ENCODE results near the gene LPAR5. TPM values are rescaled to one million over a fixed set of nuclear protein-coding genes. Genes with fewer than 3 reads are reported as not detected.

LPAR5 gene
- total RNA-seq, 1 experiment from 2014 or later: not detected

DNA sequence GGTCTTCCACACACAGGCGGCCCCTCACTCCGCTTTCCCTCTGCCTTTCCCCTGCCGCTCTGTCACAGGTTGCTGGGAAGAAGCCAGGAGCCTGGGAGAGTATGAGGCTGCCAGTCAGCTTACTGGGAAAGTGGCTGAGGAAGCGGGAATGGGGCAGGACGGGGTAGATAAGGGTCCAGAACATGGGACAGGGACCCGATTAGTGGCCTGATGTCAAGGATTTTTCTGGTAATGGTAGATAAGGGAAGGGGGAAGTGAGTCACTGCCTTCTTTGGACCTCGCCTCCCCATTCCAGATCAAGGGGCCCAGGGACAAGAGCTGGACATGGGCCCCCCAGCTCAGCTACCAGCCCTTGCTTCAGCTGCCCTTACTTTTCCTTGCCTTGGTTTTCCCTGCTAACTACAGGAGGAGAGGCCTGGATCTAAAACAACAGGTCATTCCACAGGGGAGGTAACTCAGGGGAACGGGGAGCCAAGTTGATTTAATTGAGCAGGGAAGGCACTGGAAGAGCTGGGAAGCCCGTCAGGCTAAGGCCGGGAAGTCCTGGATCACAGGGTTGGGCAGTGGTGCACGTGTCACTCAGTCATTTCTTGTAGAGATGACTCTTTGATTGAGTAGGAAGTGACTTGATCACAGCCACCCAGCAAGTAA lies 3.5 kb upstream of the LPAR5 start:
- no peak for DNase-seq (ENCODE audit: low read depth)

DNA sequence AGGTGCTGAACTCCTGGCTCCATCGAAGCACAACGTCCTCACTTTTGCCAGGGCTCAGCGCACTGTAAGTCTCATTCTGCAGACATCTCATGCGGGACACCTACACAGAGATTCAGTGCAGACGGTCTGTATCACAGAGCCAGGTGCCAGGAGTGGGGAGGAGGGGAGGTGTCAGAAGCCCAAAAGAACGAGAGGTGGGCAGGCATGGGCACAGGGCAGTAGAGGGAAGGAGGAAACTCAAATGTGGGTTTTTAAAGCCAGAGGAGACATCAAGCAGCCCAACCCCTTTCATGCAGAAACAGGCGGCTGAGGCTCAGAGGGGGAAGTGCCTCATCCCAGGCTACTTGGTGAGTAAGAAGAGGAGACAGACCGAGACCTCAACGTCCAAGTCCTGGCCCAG lies 2.5 kb upstream of the LPAR5 start:
- no peak for DNase-seq (ENCODE audit: low read depth)

DNA sequence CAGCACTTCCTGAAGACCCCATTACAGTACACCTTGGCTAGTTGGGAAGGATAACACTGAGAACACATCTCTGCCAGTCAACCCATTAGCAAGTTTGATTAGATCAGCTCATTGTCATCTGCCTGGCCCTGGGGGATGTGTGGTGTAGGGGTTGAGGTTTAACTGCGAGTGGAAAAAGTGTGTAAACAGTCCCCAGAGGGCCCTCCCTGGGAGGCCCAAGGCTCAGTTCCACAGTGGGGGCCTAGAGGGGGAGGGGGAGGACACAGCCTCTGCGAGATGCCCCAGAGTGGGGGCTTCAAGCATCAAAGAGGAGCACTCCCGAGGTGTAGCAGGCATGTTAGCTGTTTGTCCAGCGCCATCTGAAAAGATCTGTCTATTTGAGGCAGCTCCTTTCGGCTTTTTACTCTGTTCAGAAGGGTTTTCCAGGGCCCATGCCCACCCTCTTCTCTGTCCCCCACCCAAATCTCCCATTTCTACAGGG lies 344 bp downstream of the LPAR5 start:
- no peak for DNase-seq (ENCODE audit: low read depth)

DNA sequence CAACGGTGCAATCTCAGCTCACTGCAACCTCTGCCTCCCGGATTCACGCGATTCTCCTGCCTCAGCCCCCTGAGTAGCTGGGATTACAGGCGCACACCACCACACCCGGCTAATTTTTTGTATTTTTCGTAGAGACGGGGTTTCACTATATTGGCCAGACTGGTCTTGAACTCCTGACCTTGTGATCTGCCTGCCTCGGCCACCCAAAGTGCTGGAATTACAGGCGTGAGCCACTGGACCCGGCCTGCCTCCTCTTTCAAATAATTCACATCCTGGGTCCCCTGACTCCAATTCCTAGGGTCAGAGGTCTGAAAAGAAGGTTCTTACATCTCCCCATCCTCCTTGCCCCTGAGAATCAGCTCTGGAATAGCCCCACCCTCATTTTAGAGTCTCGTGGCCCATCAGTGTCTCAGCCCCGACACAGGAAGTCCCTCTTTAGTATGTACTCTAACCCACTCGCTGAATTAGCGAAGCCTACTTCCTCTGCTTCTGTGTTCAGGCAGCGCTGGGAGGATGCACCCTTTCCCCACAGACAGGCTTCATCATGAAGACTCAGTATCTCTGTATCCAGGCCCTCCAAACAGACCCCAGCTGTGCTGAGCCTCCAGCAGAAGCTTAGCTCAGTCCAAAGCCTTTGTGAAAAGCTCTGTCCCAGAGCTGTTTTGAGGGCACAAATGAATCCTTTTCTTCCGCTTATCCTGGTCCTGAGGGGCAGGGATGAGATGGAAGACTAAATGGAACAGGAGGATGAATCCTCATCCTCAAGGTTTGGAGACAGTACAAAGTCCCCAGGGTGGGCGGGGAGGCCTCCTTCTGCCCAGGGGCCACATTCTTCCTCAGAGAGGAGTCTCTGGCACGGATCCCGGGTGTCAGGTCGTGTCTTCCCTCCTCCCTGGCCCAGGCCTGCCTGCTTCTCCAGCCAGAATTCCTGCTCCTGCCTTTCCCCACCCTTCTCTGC lies 3.5 kb downstream of the LPAR5 start:
- DNase-seq (ENCODE audit: low read depth): no peak

DNA sequence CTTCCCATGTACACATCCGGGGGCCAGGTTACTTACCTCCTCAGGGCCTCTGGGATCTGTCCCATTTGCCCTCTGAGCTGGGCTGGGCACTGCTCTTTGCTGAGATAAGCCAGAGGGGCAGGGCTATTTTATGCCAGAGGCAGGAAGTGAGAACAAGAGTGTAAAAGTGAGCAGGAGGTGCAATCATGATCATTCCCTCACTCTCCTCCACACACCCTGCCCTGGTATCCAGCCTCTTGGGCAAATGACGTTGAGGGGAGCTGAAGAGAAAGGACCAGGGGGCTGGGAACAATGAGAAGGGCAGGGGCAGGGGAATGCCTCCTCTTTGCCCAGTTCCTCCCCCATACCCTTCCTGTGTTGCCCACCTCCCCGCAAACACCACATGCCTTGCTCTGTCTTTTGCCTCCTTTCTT lies 4.2 kb downstream of the LPAR5 start:
- DNase-seq (ENCODE audit: low read depth): no peak

DNA sequence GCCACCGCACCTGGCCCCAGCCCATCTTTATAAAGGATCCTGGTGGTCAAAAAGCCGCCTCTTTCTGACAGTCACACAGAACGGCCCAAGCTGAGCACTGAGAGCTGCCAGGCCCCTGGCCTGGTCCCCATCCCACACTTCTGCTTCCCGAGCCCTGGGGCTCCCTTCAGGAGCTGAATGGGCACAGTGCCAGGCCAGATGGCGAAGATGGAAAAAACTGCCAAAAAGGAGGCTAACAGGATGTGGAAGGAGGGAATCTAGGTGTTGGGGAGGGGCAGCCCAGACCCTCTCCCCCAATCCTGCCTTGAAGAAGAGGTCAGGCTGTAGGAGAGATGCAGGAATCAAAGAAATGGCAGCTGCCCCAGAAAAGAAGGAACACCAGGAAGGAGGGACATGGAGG lies 5.0 kb downstream of the LPAR5 start:
- no peak for DNase-seq (ENCODE audit: low read depth)

DNA sequence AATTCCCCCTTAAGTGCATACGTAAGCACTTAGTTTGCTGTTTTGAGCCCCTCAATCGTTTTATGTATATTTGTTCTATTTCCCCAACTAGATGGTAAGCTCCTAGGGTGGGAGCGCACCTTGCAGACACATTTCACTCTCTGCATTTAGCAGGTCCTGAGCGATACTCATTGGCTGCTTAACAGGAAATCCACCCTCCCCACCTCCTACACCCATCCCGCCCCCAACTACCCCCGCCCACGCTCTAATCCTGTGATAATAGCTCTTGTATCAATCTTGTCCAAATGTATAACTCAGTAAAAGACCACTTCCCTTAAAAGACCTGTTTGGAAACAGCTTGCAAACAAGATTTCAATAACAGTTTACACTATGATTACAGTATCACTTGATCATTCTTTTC lies 8.1 kb downstream of the LPAR5 start:
- no peak for DNase-seq (ENCODE audit: low read depth)

DNA sequence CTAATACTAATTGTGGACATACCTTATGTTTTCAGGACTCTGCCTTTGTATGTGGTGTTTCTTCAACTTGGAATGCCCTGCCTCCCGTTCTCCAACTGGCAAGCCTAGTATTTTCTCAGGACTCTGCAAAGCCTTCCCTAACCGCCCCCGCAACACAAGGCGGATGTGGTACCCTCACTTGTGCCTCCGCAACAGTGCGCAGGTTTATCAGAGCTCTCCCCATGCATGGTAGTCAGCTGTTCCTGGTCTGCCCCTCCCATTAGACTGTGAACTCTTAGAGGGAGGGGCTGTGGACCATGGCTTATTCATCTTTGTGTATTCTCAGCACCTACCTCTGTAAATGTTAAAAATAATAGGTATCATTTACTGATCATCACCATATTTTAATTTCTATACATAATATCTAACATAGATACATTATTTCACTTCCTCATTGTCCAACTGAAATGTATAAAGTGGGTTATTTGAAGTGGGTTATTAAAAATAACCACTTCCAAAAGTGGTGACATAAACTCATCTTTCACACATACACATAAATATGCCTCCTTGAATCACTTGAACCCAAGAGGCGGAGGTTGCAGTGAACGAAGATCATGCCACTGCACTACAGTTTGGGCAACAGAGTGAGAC lies 9.0 kb downstream of the LPAR5 start:
- no peak for DNase-seq (ENCODE audit: low read depth)

DNA sequence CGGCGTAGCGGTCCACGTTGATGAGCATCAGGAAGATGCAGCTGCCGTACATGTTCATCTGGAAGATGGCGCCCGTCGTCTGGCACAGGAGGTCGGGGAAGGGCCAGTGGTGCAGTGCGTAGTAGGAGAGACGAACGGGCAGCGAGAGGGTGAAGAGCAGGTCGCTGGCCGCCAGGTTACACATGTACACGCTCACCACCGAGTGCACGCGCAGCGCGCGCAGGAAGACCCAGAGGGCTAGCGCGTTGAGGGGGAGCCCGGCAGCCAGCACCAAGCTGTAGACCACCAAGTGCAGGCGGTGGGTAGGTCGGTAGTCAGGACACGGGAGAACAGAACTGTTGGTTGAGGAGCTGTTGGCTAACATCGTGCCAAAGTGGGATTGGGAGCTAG lies 14.9 kb downstream of the LPAR5 start:
- DNase-seq (ENCODE audit: low read depth): no peak

DNA sequence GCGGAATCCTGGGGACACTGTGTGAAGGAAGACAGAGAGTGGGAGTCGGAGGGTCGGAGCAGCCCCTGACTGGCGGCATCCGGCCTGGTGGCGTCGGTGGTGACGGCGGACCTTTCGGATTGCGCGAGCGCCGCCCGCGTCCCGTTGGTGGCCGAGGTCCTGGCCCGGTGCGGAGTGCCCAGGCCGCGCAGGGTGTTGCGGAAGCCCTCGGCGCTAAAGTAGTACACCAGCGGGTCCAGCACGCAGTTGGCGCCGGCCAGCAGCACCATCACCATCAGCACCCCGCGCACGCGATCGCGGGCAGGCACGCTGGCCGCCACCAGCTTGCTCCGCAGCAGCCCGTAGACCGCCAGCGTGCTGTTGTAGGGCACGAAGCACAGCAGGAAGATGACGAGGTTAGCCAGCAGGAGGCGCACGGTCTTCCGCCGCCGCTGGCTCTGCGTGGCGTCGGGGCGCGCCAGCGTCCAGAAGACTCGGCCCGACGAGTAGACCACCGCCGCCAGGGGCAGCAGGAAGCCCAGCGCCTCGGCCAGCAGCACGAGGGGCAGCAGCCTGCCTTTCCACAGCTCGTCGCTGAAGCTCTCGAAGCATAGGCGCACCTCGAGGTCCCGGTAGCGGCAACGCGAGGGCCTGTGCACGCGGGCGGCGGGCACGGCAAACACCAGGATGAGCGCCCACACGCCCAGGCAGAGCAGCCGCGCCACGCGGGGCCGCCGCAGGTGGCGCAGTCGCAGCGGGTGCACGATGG lies 15.4 kb downstream of the LPAR5 start:
- no peak for DNase-seq (ENCODE audit: low read depth)

DNA sequence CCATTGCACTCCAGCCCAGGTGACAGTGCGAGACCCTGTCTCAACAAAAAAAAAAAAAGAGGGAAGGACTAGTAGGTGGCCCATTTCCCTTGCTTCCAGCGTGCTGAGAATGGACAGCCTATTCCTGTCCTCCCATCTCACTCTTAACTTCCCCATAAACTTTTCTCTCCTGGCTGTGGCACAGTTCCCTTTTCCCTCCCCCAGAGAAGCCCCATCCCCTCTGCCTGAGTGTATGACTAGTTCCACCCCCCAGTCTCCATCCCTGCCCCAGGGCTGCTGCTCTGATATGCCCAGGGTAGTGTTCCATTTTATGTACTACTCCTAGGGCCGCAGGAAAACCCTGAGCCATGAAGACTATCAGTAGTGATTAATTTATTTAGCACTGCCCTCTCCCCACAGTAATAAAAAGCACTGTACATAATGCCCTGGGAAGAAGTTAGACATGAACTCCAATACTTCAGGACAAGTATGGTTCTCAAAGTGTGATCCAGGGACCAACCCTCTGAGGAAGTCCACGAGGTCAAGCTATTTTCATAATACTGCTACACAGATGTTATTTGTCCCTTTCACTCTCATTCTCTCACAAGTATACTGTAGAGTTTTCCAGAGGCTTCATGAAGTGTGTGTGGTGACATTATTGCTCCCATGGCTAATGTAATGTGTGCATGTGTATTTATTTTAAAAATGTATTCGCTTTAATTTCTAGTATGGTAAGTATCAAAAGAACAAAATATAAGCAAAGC lies 17.1 kb downstream of the LPAR5 start:
- DNase-seq (ENCODE audit: low read depth): no peak

DNA sequence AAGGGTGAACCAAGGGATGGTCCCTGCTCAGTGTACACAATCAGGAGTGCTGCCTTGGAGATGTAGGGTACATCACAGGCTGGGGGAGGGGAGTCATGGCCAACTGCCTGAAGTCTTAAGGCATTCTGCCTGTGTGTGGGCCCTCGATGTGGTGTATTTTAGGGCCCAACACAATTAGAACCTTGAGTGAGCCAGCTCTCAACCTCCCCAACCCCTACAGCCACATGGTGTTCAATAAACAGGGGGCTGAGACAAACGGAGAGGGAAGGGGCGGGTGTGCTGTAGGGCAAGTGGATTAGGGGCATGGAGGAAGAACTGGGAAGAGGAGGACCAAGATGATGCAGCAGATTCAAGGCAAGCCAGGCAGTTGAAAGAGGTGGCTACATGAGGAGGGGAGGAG lies 20.0 kb downstream of the LPAR5 start:
- DNase-seq (ENCODE audit: low read depth): no peak

DNA sequence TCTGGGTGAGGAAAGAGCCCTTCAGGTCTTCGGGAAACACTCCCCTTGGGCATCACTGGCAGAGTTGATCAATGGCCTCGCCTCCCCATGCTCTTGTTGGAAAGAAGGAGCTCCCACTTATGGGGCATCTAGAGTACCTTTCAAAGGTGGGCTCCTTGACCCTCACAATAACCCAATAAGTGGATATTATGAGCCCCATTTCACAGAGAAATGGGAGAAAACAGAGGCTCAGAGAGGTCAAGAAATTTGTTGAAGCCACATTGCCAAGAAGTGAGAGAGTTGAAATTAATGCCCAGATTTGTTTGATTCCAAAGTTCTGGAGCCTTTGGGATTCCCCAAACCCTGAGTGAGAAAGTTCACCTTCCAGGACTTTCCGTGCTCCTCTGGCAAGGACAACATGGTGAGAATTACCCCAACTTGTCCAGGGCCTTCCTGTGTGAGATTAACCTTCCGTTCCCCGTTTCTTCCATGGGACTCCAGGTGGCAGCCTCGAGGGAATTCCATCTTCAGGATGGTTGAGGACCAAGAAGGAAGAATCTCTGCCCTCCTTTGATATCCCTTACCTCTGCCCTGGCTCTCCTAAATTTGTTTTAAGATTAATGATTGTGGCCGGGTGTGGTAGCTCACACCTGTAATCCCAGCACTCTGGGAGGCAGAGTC lies 21.1 kb downstream of the LPAR5 start:
- DNase-seq (ENCODE audit: low read depth): peak; percentile 29

DNA sequence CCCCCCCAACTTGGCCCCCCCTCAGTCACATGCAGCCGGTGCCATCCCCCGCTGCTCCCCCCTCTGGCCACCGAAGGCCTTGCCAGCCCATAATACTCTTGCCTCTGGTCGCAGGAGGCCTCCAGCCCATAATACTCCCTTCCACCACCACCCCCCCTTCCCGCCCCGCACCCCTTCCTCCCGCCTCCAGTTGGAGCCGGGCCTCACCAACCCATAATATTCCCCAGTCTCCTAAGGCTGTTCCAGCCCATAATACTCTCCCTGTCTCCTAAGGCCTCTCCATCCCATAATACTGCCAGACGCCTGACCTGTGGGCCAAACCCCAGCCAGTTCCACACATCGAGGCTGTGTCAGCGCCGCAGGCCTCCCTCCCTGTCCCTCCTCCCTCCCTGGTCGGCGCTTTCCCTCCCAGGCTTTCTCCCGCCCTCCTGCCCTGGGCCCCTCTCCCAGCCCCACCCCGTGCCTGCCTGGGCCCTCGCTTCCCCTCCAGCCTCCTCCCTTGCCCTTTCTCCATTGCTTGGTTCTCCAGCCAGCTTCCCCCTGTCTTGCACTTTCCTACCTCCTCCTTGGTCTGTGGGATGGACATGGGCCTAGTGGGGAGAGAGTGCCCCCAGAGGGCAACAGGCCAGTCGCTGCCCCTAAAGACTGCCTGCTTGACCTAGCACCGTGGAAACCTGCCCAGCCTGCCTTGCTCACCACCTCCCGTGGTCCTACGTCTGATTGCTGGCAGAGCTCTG lies 21.8 kb downstream of the LPAR5 start:
- DNase-seq (ENCODE audit: low read depth): peak; percentile 98

DNA sequence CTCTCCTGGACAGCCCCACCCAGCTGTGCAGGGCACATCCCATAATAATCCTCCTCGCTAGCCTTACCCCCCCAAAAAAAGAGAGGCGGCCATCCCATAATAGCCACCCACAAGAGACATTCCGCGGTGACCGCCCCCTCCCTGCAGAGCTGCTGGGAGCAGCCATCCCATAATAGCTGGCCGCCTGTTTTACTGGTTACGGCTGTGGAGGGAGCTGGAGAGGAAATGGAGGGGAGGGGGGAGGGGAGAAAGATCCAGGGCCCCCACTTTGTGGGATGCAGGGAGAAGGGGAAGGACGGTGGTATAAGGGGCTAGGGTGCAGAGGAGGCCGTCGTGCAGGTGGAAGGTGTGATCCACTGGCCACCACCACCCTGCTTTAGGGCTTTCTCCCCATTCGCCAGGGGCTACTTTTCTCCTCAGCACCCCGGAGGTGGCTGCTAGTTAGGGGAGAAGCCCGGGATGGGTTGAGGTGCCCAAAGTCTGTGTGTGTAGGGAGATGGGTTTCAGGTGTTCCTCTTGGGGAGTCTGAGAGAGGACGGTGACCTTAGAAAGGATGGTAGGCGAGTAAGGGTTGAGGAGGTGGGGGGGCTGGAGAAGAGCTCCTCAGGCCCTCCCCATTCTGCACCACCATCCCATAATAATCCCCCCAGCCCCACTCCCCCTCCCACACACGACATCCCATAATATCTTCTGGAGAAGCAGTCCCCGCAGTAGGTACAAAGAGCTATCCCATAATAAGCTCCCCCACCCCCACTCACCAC lies 22.6 kb downstream of the LPAR5 start:
- peak; percentile 92 for DNase-seq (ENCODE audit: low read depth)

DNA sequence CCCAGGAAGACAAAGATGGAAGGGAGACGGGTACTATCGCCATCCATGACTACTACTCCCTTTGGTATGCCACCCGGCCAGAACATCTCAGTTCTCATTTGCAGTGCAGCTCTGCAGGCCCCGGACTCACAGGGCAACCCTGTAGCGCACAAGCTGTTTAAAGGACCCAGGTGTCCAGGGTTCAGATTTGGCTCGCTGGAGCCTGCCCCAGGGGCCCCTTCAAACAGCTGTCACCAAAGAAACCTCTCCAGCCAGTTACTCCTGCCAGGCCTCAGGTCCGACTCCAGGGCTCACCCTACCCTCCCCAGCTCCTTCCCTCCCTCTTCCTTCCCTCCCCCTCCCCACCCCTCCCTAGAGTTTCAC lies 23.1 kb downstream of the LPAR5 start:
- DNase-seq (ENCODE audit: low read depth): no peak

DNA sequence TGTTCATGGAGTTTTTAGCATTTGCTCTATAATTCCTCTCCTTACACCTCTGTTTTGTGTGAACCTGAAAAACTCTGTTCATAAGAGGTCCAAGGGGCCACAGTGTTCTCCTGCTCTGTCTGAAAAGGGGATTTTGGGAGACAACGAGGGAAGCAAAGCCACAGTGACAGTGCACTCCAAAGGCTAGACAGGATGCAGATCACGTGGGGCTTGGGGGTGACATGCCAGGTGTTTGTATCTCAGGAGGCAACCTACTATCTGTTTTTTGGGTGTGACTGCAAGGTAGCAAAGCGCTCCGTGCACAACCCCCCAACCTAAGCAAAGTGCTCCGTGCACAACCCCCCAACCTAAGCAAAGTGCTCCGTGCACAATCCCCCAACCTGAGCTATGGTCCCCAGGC lies 23.5 kb downstream of the LPAR5 start:
- no peak for DNase-seq (ENCODE audit: low read depth)

DNA sequence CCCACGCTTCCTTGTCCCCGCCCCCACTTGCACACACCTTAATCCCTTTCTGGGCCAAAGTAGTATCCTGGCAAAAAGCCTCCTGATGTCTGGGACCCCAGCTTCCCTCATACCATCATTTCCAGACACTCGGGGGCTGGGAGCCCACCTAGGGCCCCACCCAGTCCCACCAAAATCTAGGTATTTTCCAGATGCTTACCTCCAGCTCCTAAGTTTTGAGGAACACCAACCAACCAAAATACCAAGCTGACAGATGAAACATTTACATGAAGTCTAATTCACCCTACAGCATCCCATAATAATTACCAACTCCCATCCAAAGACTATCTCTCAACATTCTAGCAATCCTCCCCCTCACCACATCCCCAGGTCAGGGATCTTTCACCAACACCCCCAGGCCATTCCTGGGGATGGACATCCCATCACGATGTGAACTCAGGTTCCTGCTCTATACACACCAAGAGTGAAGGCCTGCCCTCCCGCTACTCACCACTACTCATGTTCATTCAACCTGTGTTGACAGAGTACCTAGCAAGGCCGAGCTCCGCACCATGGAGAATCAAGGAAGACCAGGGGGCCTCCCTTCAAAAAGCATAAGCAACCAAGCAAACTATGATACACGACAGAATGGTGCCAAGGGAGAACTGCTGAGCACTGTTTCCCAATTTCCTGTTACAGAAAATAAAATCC lies 27.0 kb downstream of the LPAR5 start:
- DNase-seq (ENCODE audit: low read depth): peak; percentile 24

All from M059J (cell line).